ENCODE measurements around the gene PLEKHF1. TPM values are rescaled to one million over a fixed set of nuclear protein-coding genes. Genes with fewer than 3 reads are reported as not detected.

PLEKHF1 gene
- total RNA-seq, 6 experiments from 2014 or later, result 1.4 to 2.8 (median 2.6) TPM

- no peaks in the 10 kb centered on the region; the same call in 1 of the 2 replicates for H3K9me3 Mint-ChIP-seq
- no peak overlapping the region for H3K4me3 Mint-ChIP-seq
- H3K27ac Mint-ChIP-seq, result no peak overlapping the region
- peaks cover 14% of the 10 kb centered on the region; the same call in 1 of the 2 replicates for H3K4me1 Mint-ChIP-seq (ENCODE audit: low read depth)
- no peak for TF ChIP-seq CTCF (IDR thresholded peaks at IDR 0.05)
- no peak for DNase-seq
- H3K36me3 Mint-ChIP-seq (ENCODE audit: low read depth), result peaks cover 3% of the 10 kb centered on the region
- H3K27me3 Mint-ChIP-seq (ENCODE audit: insufficient read depth), result peaks cover 3% of the 10 kb centered on the region
Measured at GRCh38 chr19:29695765-29696564, 30.7 kb downstream of the PLEKHF1 start.

GRCh38 chr19:29696565-29696846 is 31.2 kb downstream of the PLEKHF1 start:
- H3K36me3 Mint-ChIP-seq (ENCODE audit: low read depth), result no peaks in the 10 kb centered on the region
- TF ChIP-seq CTCF (IDR thresholded peaks at IDR 0.05), result no peak
- no peak overlapping the region for H3K4me3 Mint-ChIP-seq
- H3K9me3 Mint-ChIP-seq, result no peaks in the 10 kb centered on the region
- DNase-seq, result no peak
- H3K27ac Mint-ChIP-seq, result no peak overlapping the region
- H3K27me3 Mint-ChIP-seq (ENCODE audit: insufficient read depth), result peaks cover 3% of the 10 kb centered on the region; the same call in 1 of the 2 replicates
- peaks cover 14% of the 10 kb centered on the region; the same call in 1 of the 2 replicates for H3K4me1 Mint-ChIP-seq (ENCODE audit: low read depth)

GRCh38 chr19:29697523-29698261 is 32.4 kb downstream of the PLEKHF1 start:
- H3K4me1 Mint-ChIP-seq (ENCODE audit: low read depth), result peaks cover 14% of the 10 kb centered on the region; the same call in 1 of the 2 replicates
- no peaks in the 10 kb centered on the region for H3K36me3 Mint-ChIP-seq (ENCODE audit: low read depth)
- H3K9me3 Mint-ChIP-seq, result no peaks in the 10 kb centered on the region
- TF ChIP-seq CTCF (IDR thresholded peaks at IDR 0.05), result no peak
- no peak for DNase-seq
- peaks cover 3% of the 10 kb centered on the region; the same call in 1 of the 2 replicates for H3K27me3 Mint-ChIP-seq (ENCODE audit: insufficient read depth)
- H3K4me3 Mint-ChIP-seq, result no peak overlapping the region
- H3K27ac Mint-ChIP-seq, result no peak overlapping the region

GRCh38 chr19:29699861-29700260 is 34.6 kb downstream of the PLEKHF1 start:
- no peak overlapping the region for H3K27ac Mint-ChIP-seq

GRCh38 chr19:29700498-29700897 is 35.2 kb downstream of the PLEKHF1 start:
- no peak for DNase-seq
- no peaks in the 10 kb centered on the region for H3K4me1 Mint-ChIP-seq (ENCODE audit: low read depth)
- H3K36me3 Mint-ChIP-seq (ENCODE audit: low read depth), result peaks cover 7% of the 10 kb centered on the region; the same call in 1 of the 2 replicates
- H3K27ac Mint-ChIP-seq, result no peak overlapping the region
- no peak for TF ChIP-seq CTCF (IDR thresholded peaks at IDR 0.05)
- no peak overlapping the region for H3K4me3 Mint-ChIP-seq
- H3K27me3 Mint-ChIP-seq (ENCODE audit: insufficient read depth), result peaks cover 3% of the 10 kb centered on the region; the same call in 1 of the 2 replicates
- no peaks in the 10 kb centered on the region for H3K9me3 Mint-ChIP-seq

More at GRCh38 chr19:29699861-29700260, 34.6 kb downstream of the PLEKHF1 start:
- no peak overlapping the region for H3K4me3 Mint-ChIP-seq
- DNase-seq, result no peak
- TF ChIP-seq CTCF (IDR thresholded peaks at IDR 0.05), result no peak
- no peaks in the 10 kb centered on the region for H3K9me3 Mint-ChIP-seq
- H3K4me1 Mint-ChIP-seq (ENCODE audit: low read depth), result 0 out of 2 replicates have a peak, but pooled peaks cover under 1% of the 10 kb centered on the region
- H3K36me3 Mint-ChIP-seq (ENCODE audit: low read depth), result peaks cover 5% of the 10 kb centered on the region; the same call in 1 of the 2 replicates
- H3K27me3 Mint-ChIP-seq (ENCODE audit: insufficient read depth), result peaks cover 3% of the 10 kb centered on the region; the same call in 1 of the 2 replicates
